Frontal cortex (tissue), 4 donors: Measurements from ENCODE around the gene TPP1. TPM values are rescaled to one million over a fixed set of nuclear protein-coding genes. Genes with fewer than 3 reads are reported as not detected.

Experiments used
- DNase-seq, 2 donors: peaks; one replicate each; pipeline ENCODE4 v3.0.0; 2012; ENCODE audit warnings: low spot score in 2 of 2
- FAIRE-seq: peaks from 2 replicates; lab custom pipeline; 2012; peaks lifted over from hg19 to GRCh38; lab: Jason Lieb, UNC
- total RNA-seq: library from RNA; depleted of rRNA; stranded (reverse); fragments of >200 nt; gene quantifications from one replicate; pipeline ENCODE4 v1.2.3, GENCODE V29; 2014
- donor health status: control.
- donor health status: control.
- donor health status: control.

The TPP1 gene
- total RNA-seq = 3.3 TPM

DNA sequence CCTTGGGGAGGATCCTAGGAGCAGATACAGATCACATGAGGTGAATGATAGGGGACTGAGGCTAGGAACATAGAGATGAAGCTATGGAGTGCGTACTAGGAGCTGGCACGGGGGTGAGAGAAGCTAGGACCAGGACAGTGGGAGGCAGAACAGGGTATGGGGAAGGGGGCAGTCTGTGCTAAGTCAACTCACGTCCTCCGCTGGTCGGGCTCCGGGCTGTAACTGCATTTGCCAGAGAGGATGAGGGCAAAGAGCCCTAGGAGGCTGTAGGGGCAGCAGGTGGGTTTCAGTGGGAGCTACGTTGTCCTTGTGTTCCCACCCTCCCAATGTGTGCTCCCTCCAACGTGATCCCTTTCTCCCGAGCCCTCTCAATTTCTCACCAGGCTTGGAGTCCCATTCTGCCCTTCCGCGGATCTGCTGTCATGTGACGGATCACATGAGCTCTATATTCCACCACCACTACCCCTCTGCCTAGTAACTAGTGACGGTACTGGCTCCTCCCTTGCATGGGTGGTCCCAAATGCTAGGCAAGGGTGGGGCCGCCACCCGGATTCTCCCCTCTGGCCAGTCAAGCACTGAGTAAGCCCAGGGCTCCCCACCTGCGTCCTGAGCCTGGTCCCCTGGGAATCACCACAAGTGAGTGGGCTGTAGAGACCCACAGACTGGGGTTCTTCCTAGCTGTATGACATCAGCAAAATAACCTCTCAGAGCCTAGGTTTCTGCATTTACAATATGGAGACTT is at the start of gene TPP1:
Gene TPP1 (minus strand): TSS at position 419 of the 742 bp plus-strand sequence. CDS start 22 bp downstream, at position 397.
- DNase-seq = peak; percentile 97 to 99
- FAIRE-seq = peak; percentile 44

DNA sequence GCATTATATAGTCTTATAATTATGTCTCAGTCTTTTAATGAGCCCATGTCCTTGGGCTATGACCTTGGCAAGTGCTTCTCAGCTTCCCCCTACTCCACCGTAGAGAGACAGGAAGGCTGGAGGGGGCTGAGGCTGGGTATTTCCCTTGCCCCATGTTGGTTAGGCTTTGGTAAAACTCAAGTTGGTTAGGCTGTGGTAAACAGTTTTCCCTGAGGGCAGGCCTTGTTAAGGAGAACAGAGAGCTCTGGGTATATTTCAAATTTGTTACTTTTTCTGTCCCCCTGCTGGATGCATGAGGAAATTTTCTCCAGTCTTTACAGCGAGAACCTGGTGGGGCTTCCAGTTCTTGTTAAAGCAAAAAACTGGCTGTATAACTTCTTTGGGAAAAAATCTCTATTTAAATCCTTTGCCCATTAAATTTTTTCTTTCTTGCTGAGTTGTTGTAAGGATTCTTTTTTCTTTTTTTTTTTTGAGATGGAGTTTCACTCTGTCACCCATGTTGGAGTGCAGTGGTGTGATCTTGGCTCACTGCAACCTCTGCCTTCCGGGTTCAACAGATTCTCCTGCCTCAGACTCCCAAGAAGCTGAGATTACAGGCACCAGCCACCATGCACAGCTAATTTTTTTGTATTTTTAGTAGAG is 48.6 kb upstream of the TPP1 start:
- DNase-seq (no peak), FAIRE-seq (no peak)

DNA sequence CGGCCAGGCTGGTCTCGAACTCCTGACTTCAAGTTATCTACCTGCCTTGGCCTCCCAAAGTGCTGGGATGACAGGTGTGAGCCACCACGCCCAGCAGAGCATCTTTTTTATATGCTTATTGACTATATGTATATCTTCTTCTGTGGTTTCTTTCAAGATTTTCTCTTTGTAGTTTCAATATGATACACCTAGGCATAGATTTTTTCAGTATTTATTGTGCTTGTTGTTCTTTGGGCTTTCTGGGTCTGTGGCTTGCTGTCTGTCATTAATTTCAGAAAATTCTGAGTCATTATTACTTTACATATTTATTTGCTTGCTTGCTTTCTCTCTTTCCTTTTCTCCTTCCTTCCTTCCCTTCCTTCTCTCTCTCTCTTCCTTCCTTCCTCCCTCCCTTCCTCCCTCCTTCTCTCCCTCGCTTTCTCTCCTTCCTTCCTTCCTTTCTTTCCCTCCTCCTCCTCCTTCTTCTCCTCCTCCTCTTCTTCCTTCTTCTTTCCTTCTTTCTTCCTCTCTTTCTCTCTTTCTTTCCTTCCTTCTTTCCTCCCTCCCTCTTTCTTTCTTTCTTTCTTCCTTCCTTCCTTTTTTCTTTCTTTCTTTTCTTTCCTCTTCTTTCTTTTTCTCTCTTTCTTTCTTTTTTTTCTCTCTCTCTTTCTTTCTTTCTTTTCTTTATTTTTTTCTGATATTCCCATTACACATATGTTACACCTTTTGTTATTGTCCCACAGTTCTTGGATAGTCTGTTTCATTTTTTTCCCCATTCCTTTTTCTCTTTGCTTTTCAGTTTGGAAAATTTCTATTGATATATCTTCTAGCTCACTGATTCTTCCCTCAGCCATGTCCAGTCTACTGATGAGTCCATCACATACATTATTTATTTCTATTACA is 47.3 kb upstream of the TPP1 start:
- no peak for FAIRE-seq

DNA sequence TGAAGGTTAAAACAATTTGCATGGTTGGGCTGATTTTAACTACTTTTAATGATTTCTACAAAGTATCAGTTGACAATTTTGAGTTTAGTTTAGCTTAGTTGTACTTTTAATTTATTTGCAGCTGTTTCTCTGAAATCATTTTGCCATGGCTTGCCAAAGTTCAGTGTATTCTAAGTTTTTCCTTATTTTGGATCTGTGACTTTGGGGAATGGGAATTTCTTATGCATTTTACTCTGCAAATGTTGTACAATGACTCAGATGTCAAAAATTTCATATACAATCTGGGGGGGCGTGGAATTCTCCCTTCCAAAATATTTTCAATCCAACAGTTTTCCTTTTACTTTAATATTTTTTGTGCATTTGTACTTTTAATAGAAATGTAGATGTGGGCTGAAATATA is 45.3 kb upstream of the TPP1 start:
- no peak for FAIRE-seq

More for the DNA sequence above, 47.3 kb upstream of the TPP1 start:
- no peak for DNase-seq

DNA sequence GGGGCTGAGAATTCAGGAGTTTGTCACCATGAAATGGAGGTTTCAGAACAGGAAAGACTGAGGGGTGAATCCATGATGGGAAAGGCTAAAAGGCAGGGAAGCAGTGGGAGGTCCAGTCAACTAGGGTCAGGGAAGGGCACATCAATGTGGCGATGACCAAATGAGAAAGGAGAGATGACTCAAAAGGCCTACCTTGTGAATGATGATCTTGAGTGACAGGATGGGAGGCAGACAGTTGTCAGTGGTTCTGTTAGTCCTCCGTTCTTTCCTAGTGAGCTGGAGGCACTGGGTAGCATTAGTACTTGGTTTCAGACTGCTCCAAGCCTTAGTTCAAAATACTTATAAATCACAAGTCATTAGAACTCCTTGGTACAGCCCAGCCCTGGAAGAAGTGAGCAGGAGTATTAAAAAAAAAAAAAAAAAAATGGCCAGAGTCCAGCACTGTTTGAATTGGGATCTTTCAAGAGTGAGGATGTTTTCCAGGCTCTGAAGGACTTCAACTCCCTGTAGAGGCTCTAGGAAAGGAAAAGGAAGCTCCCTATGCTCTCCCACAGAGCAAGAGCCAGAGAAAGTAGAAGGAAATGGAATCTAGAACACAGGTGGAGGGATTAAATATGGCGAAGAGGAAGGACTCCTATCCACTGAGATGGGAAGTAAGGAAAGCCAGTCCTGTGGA is 44.7 kb upstream of the TPP1 start:
- no peak for FAIRE-seq
- no peak for DNase-seq

More for the DNA sequence above, 45.3 kb upstream of the TPP1 start:
- DNase-seq = no peak

DNA sequence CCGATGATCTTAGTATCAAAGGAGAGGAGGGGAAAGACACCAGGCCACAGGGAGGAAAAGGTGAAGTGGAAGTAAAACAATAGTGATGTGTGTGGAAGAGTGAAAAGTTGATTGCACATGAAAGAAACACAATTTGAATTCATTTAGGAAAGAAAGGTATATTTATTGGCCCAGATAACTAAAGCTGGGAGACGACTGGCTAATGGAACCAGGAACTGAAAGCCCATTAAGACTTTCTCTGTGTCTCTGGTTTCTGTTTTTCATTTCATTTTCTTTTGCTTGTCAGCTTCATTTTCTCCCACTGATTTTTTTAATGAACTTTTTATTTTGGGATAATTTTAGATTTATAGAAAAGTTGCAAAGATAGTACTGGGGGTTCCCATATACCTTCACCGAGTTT is 41.5 kb upstream of the TPP1 start:
- FAIRE-seq (no peak), DNase-seq (no peak)

DNA sequence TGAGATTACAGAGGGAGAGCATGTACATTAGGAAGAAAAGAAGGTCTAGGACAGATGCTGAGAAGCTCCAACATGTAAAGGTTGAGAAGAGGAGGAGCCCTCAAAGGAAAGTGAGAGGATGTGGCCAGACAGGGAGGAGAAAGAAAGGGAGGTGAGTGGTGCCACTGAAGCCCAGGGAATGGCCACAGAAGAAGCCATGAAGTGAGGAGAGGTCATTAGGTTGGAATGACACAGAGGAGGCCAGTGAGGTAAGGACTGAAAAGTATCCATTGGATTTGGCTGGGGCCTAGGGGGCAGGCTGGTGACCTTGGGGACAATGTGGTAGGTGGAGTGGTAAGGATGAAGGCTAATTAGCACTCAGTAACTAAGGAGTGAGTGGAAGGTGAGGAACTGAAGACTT is 39.4 kb upstream of the TPP1 start:
- no peak for FAIRE-seq

DNA sequence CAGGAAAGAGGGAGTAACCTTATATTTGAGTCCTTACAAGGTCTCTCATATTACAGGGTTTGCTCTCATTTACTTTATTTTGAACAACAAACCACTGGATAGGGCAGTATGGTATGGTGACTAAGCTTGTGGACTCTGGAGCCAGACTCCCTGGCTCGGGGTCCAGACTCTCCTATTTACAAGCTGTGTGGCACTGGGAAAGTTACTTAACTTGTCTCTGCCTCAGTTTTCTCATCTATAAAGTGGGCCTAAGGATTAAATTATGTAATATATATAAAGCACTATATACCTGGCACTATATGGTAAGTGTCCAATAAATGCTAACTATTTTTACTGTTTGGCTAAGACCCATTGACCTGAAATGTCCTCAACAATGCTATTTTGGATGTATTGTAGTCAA is 38.1 kb upstream of the TPP1 start:
- FAIRE-seq (no peak), DNase-seq (no peak)

More for the DNA sequence above, 39.4 kb upstream of the TPP1 start:
- DNase-seq = no peak

DNA sequence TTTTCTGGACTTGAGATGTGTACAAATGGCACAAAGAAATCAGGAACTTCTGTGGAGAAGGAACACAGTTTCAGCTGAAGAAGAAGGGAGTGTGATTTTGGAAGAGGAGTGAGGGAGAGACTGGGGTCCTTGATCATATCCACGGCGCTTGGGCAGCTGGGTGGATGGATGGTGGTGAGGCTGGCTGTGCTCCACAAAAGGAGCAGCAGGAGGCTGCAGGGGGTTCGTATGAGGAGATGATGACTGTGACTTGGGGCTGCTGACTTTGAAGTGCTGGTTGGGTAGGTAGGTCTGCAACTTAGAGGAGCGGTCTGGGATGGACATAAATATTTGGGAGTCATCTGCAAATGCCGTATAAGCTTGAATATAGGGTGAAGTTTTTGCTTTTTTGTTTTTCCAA is 37.7 kb upstream of the TPP1 start:
- DNase-seq (no peak), FAIRE-seq (no peak)

DNA sequence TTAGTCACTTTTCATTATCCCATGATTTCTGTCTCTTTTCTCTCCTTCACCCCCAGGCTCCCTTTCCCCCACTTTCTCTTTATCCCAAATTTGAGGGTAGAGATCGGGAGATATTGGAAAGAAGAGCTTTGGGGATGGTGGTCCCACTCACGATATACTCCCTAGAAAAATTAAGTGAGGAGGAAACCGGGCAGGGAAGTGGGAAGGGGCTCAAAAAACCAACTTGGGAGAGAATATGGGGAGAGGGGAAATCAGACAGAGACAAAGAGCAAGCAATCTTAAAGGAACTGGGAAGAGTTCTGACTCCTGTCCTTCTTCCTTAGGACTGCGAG is 37.3 kb upstream of the TPP1 start:
- DNase-seq = no peak

DNA sequence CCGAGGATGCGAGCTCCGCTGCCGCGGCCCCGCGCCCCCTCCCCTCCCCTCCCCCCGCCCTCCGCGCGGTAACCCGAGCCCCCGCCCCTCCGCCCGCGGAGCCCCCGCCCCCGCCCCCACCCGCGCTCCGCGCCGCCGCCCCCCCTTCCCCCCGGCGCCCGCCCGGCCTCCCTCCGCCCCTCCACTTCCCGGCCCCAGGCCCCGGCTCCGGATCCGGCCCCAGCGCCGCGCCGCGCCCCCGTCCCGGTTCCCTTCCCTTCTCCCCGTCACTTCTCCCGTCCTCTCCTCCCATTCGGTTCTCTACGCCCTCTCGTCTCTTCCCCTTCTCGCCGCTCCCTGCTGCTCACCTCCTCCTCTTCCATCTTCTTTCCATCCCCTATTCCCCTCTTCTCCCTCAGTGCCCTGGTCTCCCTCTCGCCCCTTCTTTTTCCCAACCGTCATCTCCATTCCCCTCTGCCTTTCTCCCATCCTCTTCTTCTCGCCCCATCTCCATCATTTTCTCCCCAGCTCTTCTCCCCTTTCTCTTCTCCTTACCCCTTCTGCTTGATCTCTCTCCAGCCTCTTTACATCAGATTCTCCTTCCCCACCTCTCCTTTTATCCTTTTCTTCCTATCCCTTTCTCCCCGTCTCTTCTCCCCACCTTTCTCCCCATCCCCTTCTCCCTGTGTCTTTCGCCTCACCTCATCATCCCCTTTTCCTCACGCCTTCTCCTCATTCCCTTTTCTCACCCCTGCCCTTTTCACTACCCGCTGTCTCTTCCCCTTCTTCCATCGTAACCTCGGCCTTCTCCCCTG is 36.8 kb upstream of the TPP1 start, which contains the start of gene DCHS1:
Gene DCHS1 (minus strand): TSS at position 20 of the 794 bp plus-strand sequence. CDS start 14,196 bp downstream, outside the sequence.
- no peak for FAIRE-seq
- DNase-seq = peak in 1 of 2 donors; percentile 70

More for the DNA sequence above, 37.3 kb upstream of the TPP1 start:
- FAIRE-seq = no peak

DNA sequence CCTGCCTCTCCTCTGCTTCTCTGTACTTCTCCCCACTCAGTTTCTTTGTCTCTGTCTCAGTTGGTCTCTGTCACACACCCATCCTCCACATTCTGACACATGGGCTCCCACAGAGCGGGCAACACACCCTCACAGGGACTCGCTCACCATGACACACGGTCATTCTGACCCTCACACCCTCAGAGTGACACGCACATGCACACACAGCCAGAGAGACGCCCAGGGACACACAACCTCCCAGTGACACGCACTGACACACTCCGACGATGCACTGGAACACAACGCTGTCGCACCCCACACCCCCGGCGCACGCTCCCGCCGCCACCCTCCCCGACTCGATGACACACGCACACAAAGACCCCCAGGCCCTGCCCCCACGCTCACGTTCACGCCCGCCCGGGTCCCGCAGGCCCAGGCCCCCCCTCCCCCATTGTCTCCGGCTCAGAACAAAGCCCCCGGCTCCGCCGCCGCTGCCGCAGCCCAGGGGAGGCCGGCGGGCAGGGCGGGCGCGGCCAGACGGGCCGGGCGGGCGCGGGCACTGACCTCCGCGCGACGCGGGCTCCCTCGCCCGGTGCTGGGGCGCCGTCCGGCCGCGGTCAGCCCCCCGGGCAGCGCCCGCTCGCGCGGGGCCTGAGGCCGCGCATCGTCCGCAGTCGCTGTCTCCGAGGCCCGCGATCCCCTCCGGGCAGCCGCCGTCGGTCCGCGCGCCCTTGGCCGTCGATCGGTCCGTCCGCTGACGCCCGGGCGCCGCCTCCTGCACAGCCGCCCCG is 36.0 kb upstream of the TPP1 start:
- FAIRE-seq (no peak), DNase-seq (peak; percentile 61 to 66)

DNA sequence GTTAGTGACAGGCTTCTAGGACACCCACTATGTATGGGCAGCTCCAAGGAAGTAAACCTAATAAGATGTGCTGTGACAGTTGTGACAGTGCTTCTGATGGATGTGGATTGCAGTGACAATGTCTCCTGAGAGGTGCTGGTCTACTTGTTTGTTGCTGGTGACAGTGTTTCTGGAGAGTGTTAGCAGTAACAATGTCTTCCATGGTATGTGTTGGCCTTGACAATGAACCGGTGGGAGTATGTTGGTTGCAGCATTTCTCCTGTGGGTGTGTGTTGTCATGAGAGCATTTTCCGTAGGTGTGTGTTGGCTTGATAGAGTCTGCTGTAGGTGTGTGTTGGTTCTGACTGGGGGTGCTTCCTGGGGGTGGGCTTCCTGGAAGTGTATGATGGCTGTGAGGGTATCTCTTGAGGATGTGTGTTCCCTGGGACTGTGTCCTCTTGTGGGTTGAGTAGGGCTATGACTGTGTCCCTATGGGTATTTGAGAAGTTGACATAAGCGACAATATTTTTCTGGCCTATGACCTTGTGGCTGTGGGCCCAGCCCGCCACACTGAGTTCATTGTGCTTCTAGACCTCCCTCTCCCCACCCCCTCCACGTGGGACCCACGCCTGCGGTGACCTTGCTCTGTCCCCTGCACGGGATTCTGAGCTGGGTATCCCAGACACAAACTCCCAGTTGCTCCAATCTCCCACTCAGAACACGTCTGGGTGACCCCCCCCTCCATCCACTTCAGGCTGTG is 35.2 kb upstream of the TPP1 start:
- no peak for FAIRE-seq
- peak; percentile 51 to 67 for DNase-seq

DNA sequence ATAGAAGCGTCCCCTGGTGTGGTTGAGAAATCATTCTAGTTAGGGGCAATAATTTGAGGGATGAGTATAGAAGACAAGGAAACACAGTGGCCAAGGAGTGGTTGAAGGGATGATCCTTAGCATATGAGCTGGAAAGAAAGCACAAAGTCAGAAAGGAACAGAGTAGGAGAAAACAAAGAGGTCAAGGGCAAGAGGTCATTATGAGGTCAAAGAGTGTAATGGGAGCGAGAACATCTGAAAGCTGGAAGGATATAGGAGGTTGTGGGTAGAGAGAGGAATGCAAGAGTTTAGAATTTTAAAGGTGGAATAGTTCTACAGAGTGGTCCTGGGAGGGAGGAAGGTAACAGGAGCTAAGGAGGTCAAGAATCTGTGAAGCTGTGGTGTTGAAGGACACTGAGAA is 34.4 kb upstream of the TPP1 start:
- no peak for FAIRE-seq
- DNase-seq = peak in 1 of 2 donors; percentile 1

DNA sequence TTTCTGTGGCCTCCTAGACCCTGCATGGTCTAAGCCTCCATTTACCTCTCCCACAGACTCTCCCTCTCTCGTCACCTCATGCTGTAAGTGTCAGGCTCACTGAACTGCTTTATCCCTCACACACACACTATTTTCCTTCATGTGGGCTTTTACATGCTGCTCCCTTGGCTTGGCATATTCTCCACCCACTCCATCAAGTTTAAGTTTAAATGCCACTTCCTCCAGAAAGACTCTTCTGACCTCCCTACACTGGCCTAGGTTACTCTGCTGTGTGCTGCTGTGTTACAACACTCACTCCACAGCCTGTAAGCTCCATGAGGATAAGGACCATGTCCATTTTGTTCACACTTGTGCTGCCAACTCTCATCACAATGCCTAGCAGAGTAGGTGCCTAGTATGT is 33.9 kb upstream of the TPP1 start:
- DNase-seq (no peak), FAIRE-seq (no peak)

DNA sequence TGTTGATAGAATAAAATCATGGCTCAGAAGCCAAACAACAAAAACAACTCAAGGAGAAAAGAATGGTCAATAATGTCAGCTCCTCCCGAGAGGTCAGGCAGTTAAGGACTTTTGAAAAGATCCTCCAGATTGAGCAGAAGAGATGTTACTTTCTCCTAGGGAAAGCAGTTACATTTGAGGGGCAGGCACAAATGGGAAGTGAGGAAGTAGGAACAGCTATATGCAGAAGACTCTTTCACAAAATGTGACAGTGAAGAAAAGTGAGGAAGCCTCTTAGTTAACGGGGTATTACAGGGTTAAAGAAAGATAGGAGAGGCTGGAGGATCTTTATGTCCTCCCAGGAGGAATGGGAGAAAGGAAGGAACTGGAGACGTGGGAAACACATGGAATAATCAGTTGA is 33.0 kb upstream of the TPP1 start:
- FAIRE-seq (no peak), DNase-seq (no peak)

DNA sequence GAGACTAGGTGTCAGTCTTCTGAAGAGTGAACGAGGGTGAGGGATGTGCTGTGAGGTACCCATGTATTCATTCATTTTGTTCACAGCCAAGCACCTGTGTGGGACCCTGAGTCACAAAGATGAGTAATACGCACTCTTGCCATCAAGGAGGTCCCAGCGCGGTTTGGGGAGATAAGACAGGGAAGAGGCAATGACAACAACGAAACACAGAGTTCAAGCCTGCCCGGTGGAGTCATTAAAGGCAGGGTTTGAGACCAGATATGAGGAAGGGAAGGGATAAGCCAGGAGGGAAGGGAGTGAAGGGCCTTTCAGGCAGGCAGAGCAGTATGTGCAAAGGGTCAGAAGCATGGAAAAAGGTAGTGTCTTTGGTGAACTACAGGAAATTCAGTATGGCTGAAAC is 31.8 kb upstream of the TPP1 start:
- FAIRE-seq = no peak

DNA sequence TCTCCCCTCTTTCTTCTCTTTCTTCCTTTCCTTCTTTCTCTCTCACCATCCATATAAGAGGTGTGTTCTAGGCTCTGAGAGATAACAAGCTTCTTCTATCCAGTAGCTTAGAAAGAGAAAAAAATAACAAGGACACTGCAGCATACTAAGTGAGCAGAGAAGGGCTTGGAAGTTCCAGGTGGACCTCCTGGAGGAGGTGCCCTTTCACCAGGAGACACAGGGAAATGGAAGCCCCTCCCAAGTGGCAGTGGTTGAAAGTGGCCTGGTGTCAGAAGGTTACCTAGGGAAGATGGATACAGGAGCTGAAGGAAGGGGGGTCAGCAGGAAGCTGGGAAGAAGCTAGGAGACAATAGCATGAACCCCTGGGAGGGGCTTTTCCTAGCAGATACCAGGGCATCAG is 30.9 kb upstream of the TPP1 start:
- FAIRE-seq (no peak), DNase-seq (no peak)

More for the DNA sequence above, 31.8 kb upstream of the TPP1 start:
- DNase-seq = no peak
